GM12891 (cell line): ENCODE measurements around the gene BACH1.

ENCODE experiments used
- DNase-seq: peaks from one replicate; pipeline ENCODE4 v3.0.0; 2011; ENCODE audit warnings: low spot score; ENCODE audit not compliant: insufficient read length
- FAIRE-seq: peaks from 2 replicates; lab custom pipeline; 2011; peaks lifted over from hg19 to GRCh38; lab: Jason Lieb, UNC
- PAX5 ChIP-seq: IDR thresholded peaks from 2 replicates; pipeline ENCODE4 v1.6.1; 2011; ENCODE audit warnings: low read length, moderate library complexity, mild to moderate bottlenecking; ENCODE audit not compliant: insufficient read depth, severe bottlenecking
- POLR2A ChIP-seq: IDR thresholded peaks from 2 replicates; pipeline ENCODE4 v1.6.1; 2011; ENCODE audit warnings: low read depth, low read length, control low read depth
- POLR2AphosphoS5 ChIP-seq: IDR thresholded peaks from 2 replicates; pipeline ENCODE4 v1.6.1; 2011; ENCODE audit warnings: low read depth, low read length, control low read depth
- POU2F2 ChIP-seq: IDR thresholded peaks from 2 replicates; pipeline ENCODE4 v1.6.1; 2011; ENCODE audit warnings: low read depth, mild to moderate bottlenecking, control low read depth, low read length, moderate library complexity
- SPI1 ChIP-seq: IDR thresholded peaks from 2 replicates; pipeline ENCODE4 v1.6.1; 2011; ENCODE audit warnings: low read depth, low read length, control low read depth
- TAF1 ChIP-seq: IDR thresholded peaks from 2 replicates; pipeline ENCODE4 v1.6.1; 2011; ENCODE audit warnings: low read depth, low read length, control low read depth

Gene BACH1

DNA sequence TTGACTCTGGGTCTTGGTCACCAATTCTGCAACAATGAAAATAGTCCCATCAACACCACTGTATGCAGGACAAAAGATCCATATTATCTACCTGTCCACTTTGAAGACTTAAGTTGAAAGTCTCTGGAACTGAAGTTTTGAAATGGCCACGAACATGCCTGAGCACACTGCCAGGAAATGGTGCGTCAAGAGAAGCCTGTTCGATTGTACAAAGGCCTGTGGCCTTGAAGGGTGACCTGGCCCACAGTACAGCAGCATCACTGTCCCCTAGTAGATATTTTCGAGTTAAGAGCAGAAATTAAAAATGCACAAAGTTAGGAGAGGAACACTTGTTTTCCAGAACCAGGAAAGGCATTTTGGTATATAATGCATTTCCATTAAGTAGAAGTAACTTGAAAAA lies 78.5 kb downstream of the BACH1 start:
- no peak for DNase-seq
- no peak for FAIRE-seq
- no peak for TF ChIP-seq PAX5
- TF ChIP-seq POLR2A: no peak

DNA sequence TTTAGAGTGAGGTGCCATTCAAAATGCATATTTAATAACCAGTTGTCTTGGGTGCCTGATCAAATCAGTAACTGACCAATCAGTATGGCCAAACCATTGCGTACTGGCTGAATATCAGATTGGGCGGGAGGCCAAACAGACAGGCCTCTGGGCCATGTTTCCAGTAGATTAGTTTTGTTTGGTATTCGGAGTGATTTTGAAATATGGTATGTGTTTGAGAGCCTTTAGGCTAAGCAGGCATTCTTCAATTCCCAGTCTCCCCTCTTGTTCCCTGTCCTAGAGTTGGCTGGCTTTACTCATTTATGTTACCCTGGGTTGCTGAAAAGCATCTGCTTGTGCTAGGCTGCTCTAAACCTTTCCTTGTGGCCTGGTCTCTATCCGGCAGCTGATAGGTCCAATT lies 80.1 kb downstream of the BACH1 start:
- no peak for DNase-seq
- TF ChIP-seq POU2F2: no peak
- no peak for TF ChIP-seq POLR2A
- no peak for TF ChIP-seq SPI1
- no peak for TF ChIP-seq PAX5
- no peak for TF ChIP-seq TAF1
- TF ChIP-seq POLR2AphosphoS5: no peak
- no peak for FAIRE-seq

DNA sequence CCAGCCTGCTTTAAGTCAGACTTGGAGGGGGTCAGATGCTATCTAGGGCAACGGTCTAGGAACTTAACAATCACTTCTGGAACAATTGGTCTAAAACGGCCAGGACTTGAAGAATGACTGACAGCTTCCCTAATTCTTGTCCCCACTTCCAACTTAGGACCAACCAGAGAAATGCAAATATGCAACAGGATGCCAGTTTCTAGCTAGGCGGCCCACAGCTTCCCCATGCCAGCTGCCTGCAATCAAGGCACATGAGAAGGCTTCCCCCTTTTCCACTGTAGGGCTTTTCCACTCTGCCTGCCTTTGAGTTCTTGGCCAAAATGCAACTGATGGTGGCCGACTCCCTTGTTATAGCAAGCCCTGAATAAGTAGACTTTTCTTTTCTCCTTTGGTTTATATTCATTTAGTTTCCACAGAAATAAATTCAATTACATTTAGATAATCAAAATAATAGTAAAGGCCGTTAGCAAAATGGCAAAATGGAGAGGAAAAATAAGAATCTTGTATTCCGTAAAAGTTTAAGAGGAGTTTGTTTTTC lies 80.9 kb downstream of the BACH1 start:
- TF ChIP-seq TAF1 (no peak), POLR2AphosphoS5 (no peak), POU2F2 (no peak)
- no peak for DNase-seq
- FAIRE-seq: no peak

DNA sequence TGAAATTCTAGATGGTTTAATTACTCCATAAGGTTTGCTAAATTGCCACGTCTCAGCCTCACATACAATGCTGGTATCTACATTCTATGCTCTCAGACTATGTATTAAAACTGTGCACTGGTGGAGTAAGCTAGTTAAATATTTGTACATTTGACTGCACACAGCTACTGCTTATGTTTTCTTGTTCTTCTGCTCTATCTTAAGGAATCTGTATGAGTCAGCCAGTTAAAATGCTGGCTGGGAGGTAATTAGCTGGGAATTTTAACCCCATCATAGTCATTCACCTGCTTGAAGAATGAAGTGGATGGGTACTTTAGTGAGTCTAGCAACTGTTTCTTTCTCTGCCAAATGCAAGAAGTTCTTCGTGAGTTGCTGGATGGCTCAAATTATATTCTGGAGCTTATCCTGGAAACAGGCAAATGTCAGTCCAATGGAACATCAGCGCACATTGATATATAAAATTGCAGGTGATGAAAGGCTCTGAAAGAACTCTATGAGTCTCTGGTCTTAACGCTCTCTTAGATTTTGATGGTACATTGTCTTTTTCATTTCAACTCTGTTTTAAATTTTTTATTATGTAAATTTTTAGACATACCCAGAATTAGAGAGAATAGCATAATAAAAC lies 83.4 kb downstream of the BACH1 start:
- no peak for FAIRE-seq
- DNase-seq: no peak
- TF ChIP-seq POLR2AphosphoS5 (no peak), SPI1 (no peak), POLR2A (no peak), PAX5 (no peak), TAF1 (no peak), POU2F2 (no peak)

DNA sequence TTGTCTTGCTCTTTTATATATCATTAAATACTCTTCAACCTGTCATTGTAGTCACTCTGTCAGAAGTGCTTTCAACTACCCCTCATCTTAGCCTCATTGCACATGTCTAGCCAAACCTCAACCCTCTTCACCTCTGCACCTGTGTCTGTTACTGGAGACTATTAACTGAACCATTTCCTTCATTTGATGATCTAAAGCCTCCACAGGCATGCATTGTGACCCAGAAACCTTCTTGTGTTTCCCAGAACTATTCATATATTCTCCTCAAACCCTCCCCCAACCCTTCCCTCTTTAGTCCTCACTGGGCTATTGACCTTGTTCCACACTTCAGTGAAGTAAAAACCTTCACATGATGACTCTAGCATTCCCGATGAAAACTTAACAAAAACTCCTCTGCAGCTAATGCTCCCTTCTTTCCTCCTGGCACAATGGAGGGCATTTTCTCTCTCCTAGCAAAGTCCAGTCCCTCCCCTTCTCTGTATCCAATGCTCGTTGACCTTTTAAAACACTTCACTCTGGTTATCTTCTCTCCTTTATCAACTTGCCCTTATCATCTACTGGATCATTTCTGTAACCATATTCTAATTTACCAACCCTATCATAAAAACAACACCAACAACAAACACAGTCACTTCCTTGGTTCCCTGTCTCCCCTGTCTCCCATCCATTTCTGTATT lies 86.1 kb downstream of the BACH1 start:
- DNase-seq (no peak), FAIRE-seq (no peak)
- TF ChIP-seq POLR2AphosphoS5: no peak
- no peak for TF ChIP-seq TAF1

DNA sequence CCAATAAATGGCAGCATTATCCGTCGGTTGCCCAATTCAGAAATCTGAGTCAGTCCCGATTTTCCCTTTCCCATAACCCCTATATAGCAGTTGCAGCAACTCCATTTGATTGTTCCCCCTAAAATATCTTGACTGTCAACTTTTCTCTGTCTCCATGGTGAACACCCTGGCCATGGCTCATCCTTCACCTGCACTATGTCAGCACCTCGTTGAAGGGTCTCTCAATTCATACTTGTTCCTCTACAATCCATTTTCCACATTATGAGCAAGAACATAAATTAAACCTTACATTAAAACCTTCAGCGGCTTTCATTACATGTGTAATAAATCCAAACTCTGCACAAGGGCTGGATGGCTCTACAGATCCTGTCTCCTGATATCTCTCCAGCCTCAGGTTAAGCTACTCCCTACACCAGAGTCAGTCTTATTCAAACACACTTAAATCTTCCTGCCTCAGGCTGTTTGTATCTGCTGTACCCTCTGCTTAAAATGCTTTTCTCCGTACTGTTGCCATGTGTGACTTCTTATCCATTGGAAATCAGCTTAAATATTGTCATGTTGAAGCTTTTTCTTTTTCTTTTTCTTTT lies 87.3 kb downstream of the BACH1 start:
- DNase-seq (no peak), FAIRE-seq (no peak)
- TF ChIP-seq POLR2AphosphoS5: no peak
- TF ChIP-seq POLR2A: no peak
- no peak for TF ChIP-seq POU2F2
- no peak for TF ChIP-seq TAF1

DNA sequence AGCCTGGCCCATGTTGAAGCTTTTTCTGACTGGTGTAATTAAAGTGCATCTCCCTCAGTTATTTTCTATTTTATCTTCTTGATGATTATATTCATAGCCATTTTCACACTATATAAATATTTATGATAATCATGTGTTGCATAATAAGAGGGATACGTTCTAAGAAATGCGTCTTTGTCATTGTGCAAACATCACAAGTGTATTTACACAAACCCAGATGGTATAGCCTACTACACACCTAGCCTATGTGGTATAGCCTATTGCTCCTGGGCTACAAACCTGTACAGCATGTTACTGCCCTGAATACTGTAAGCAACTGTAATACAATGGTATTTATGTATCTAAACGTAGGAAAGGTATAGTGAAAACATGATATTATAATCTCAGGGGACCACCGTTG lies 88.1 kb downstream of the BACH1 start:
- no peak for TF ChIP-seq POLR2AphosphoS5
- DNase-seq (no peak), FAIRE-seq (no peak)

DNA sequence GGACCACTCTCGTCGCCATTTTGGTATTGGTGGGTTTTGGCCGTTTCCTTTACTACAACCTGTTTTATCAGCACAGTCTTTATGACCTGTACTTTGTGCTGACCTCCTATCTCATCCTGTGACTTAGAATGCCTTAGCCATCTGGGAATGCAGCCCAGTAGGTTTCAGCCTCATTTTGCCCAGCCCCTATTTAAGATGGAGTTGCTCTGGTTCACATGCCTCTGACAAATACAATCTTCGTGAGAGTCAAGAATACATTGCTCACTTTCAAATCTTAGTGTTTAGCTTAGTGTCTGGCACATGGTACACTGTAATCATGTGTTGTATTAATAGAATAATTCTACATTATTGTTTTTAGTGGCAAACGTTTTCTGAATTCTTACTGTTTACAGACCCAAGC lies 88.9 kb downstream of the BACH1 start:
- FAIRE-seq: no peak

DNA sequence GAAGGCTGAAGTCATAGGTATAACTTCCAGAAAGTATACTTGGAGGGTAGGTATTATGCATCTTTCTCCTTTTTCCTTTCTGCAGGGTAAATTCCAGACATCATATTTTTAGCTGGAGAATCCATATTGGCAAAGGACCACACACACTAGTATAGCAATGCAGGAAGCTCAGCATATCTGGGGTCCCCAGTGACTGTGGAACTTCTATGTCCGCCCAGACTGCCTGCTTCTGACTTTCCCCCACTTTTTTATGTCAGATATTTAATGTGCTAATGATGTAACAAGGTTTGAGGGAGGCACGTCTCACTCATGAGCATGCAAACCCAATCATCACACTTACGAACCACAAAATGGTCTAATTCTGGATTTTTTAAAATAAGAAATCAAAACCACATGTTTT lies 90.4 kb downstream of the BACH1 start:
- TF ChIP-seq SPI1 (no peak), PAX5 (no peak), POLR2A (no peak), TAF1 (no peak), POLR2AphosphoS5 (no peak), POU2F2 (no peak)
- no peak for FAIRE-seq
- DNase-seq: no peak

More for the DNA sequence above, 88.9 kb downstream of the BACH1 start:
- TF ChIP-seq PAX5: no peak
- TF ChIP-seq POU2F2: no peak
- no peak for TF ChIP-seq POLR2AphosphoS5
- no peak for TF ChIP-seq SPI1
- TF ChIP-seq TAF1: no peak
- TF ChIP-seq POLR2A: no peak
- DNase-seq: no peak

DNA sequence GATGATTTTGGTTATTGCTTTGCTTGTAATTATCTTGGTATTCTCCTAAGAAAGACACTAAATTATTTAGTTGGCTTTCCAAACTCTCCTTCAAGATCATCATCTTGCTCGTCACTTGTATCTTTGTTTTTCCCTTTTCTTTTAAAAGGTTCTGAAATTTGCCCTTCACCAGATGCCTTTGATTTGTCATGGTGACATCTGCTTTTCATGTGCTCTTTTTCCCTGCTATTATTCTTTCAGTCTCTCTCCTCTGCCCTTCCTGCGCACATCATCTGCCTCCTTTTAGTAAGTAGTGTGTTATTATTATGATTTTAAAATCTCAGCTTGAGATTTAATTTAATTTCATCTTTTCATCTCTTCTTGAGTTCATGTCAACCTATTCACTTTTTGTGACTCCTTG lies 92.1 kb downstream of the BACH1 start:
- no peak for DNase-seq
- TF ChIP-seq TAF1: no peak
- TF ChIP-seq PAX5: no peak
- no peak for TF ChIP-seq POLR2AphosphoS5
- TF ChIP-seq SPI1: no peak
- no peak for TF ChIP-seq POU2F2
- TF ChIP-seq POLR2A: no peak
- FAIRE-seq: no peak
